DMS 273 (cell line): ENCODE data around the gene PPP4R3C.
"Not testable (repeated sequence)": the region's sequence is repeated elsewhere in the genome, so short reads cannot be mapped to it uniquely, and the experiment has no call there.

ENCODE experiments used
- DNase-seq: peaks from one replicate; lab custom pipeline; 2025; ENCODE audit not compliant: unreplicated experiment; lab: John Stamatoyannopoulos, UW

The PPP4R3C gene

GRCh38 chrX:27463187-27463586 lies at the start of gene PPP4R3C:
Gene PPP4R3C, minus strand, starts transcription at chrX:27463341. Its CDS starts 45 bp downstream, at chrX:27463296.
- DNase-seq: no peak

- DNase-seq: no peak
These were observed 28.3 kb upstream of the PPP4R3C start for GRCh38 chrX:27491397-27491796.

GRCh38 chrX:27466051-27466450 lies 2.9 kb upstream of the PPP4R3C start:
- DNase-seq: no peak

- DNase-seq: no peak
These were observed 1.9 kb upstream of the PPP4R3C start for GRCh38 chrX:27465036-27465435.

GRCh38 chrX:27459129-27459528 lies 4.0 kb downstream of the PPP4R3C start:
- not testable (repeated sequence) for DNase-seq

GRCh38 chrX:27458544-27458943 lies 4.6 kb downstream of the PPP4R3C start:
- DNase-seq: not testable (repeated sequence)

- no peak for DNase-seq
These were observed 11.8 kb downstream of the PPP4R3C start for GRCh38 chrX:27451324-27451723.

GRCh38 chrX:27446423-27446822 lies 16.7 kb downstream of the PPP4R3C start:
- DNase-seq: no peak

- DNase-seq: no peak
These were observed 17.7 kb downstream of the PPP4R3C start for GRCh38 chrX:27445438-27445837.

GRCh38 chrX:27444093-27444908 lies 18.8 kb downstream of the PPP4R3C start:
- peak; percentile 0 for DNase-seq

- DNase-seq: not testable (repeated sequence)
These were observed 20.7 kb downstream of the PPP4R3C start for GRCh38 chrX:27442392-27442791.

- DNase-seq: no peak
These were observed 23.4 kb downstream of the PPP4R3C start for GRCh38 chrX:27439771-27440170.

- DNase-seq: no peak
These were observed 24.2 kb downstream of the PPP4R3C start for GRCh38 chrX:27438937-27439336.

- no peak for DNase-seq
These were observed 28.1 kb downstream of the PPP4R3C start for GRCh38 chrX:27435031-27435430.
